CD4-positive, alpha-beta T cell treated with Interleukin-21 for 1 hour (primary cell): ENCODE measurements around the gene LIPG.
"Not testable (repeated sequence)": the region's sequence is repeated elsewhere in the genome, so short reads cannot be mapped to it uniquely, and the experiment has no call there.

Experiments used
- DNase-seq: peaks from one replicate; pipeline ENCODE4 v3.0.0-alpha.2; 2020

LIPG gene

GRCh38 chr18:49561289-49562193, at the start of gene LIPG:
TSS of gene LIPG (plus strand) at chr18:49562057. CDS start at chr18:49562309, 252 bp downstream.
- DNase-seq: peak; percentile 48

- not testable (repeated sequence) for DNase-seq
Measured at GRCh38 chr18:49512876-49513275, 49.0 kb upstream of the LIPG start.

- DNase-seq: no peak
Measured at GRCh38 chr18:49514577-49514976, 47.3 kb upstream of the LIPG start.

GRCh38 chr18:49515003-49515402, 46.9 kb upstream of the LIPG start:
- DNase-seq: not testable (repeated sequence)

GRCh38 chr18:49515516-49515915, 46.3 kb upstream of the LIPG start:
- DNase-seq: no peak

GRCh38 chr18:49517483-49517882, 44.4 kb upstream of the LIPG start:
- DNase-seq: no peak

- DNase-seq: no peak
Measured at GRCh38 chr18:49519101-49519971, 42.5 kb upstream of the LIPG start.

- no peak for DNase-seq
Measured at GRCh38 chr18:49520661-49521145, 41.2 kb upstream of the LIPG start.

- no peak for DNase-seq
Measured at GRCh38 chr18:49521216-49521835, 40.5 kb upstream of the LIPG start.

- DNase-seq: not testable (repeated sequence)
Measured at GRCh38 chr18:49523580-49524093, 38.2 kb upstream of the LIPG start.

GRCh38 chr18:49524349-49524748, 37.5 kb upstream of the LIPG start:
- no peak for DNase-seq

- DNase-seq: no peak
Measured at GRCh38 chr18:49524951-49525350, 36.9 kb upstream of the LIPG start.

GRCh38 chr18:49525981-49526380, 35.9 kb upstream of the LIPG start:
- no peak for DNase-seq

GRCh38 chr18:49527631-49528327, 34.1 kb upstream of the LIPG start:
- DNase-seq: no peak

GRCh38 chr18:49529596-49529995, 32.3 kb upstream of the LIPG start:
- DNase-seq: no peak

- DNase-seq: no peak
Measured at GRCh38 chr18:49531678-49532153, 30.1 kb upstream of the LIPG start.

- no peak for DNase-seq
Measured at GRCh38 chr18:49534846-49535601, 26.8 kb upstream of the LIPG start.

- DNase-seq: no peak
Measured at GRCh38 chr18:49537232-49537896, 24.5 kb upstream of the LIPG start.

GRCh38 chr18:49544362-49544761, 17.5 kb upstream of the LIPG start:
- no peak for DNase-seq

- DNase-seq: no peak
Measured at GRCh38 chr18:49546278-49546677, 15.6 kb upstream of the LIPG start.
